Spleen (tissue), 11 donors: ENCODE measurements around the gene NECAB2. TPM values are rescaled to one million over a fixed set of nuclear protein-coding genes. Genes with fewer than 3 reads are reported as not detected.
A peak's percentile ranks its signal among the peaks of the same experiment; 100 is the strongest.

Experiments used
- DNase-seq: peaks from one replicate; pipeline ENCODE4 v3.0.0-alpha.2; 2020
- H3K27ac ChIP-seq, 8 donors: fragments of 200-600 bp; sonication (generic) in 7 of 8; 1 replicate in 4 of 8; 2 replicates in 4 of 8; pipeline versions ENCODE4 v1.5.0 to v1.8.0; 2016 to 2021; ENCODE audit warnings: inconsistent platforms in 4 of 8, mild to moderate bottlenecking in 4 of 8, moderate library complexity in 1 of 8
- H3K27me3 ChIP-seq, 7 donors: fragments of 200-600 bp; sonication (generic) in 6 of 7; replicated peaks in 1 of 7; 1 replicate in 4 of 7; 2 replicates in 3 of 7; pipeline versions ENCODE4 v1.5.0 to v1.8.0; 2016 to 2021; ENCODE audit warnings: inconsistent platforms in 3 of 7, mild to moderate bottlenecking in 1 of 7
- H3K36me3 ChIP-seq, 6 donors: fragments of 200-600 bp; sonication (generic) in 5 of 6; 1 replicate in 4 of 6; 2 replicates in 2 of 6; pipeline versions ENCODE4 v1.5.0 to v1.8.0; 2016 to 2021; ENCODE audit warnings: inconsistent platforms in 2 of 6
- H3K4me1 ChIP-seq, 6 donors: fragments of 200-600 bp; sonication (generic) in 5 of 6; 1 replicate in 3 of 6; 2 replicates in 3 of 6; pipeline versions ENCODE4 v1.5.0 to v1.8.0; 2016 to 2021; ENCODE audit warnings: inconsistent platforms in 3 of 6
- H3K4me3 ChIP-seq, 8 donors: fragments of 200-600 bp; sonication (generic) in 7 of 8; 1 replicate in 4 of 8; 2 replicates in 4 of 8; pipeline versions ENCODE4 v1.5.0 to v1.8.0; 2016 to 2021; ENCODE audit warnings: inconsistent platforms in 4 of 8, mild to moderate bottlenecking in 4 of 8, moderate library complexity in 2 of 8
- H3K9me3 ChIP-seq, 8 donors: fragments of 200-600 bp; sonication (generic) in 7 of 8; 1 replicate in 4 of 8; 2 replicates in 4 of 8; pipeline versions ENCODE4 v1.5.0 to v1.8.0; 2016 to 2021; ENCODE audit warnings: inconsistent platforms in 4 of 8
- CTCF ChIP-seq, 11 experiments: fragments of 200-600 bp in 7 of 11; fragments of 450-650 bp in 4 of 11; sonication (generic) in 4 of 11; IDR thresholded peaks in 8 of 11; conservative IDR thresholded peaks in 3 of 11; 1 replicate in 7 of 11; 2 replicates in 4 of 11; pipeline versions ENCODE4 v1.4.0 to v1.8.0; 2016 to 2021; ENCODE audit warnings: antibody characterized with exemption in 11 of 11, inconsistent platforms in 4 of 11, mild to moderate bottlenecking in 1 of 11
- POLR2A ChIP-seq, 3 donors: fragments of 450-650 bp; IDR thresholded peaks; one replicate each; pipeline ENCODE4 v1.5.1; 2017; ENCODE audit warnings: antibody characterized with exemption in 3 of 3, mild to moderate bottlenecking in 1 of 3
- POLR2AphosphoS5 ChIP-seq, 3 donors: sonication (generic); formaldehyde crosslinking; IDR thresholded peaks; one replicate each; pipeline ENCODE4 v1.5.1; 2017; ENCODE audit warnings: antibody characterized with exemption in 3 of 3
- WGBS, 5 donors: extraction: QIAGEN DNeasy Blood & Tissue Kit in 3 of 5; methylation state at CpG; one replicate each; pipeline versions ENCODE4 v1.1.5 to v1.1.7; 2013 to 2018; 5-methylcytosine and 5-hydroxymethylcytosine counted together
- intact Hi-C: fragments of 100-400 bp; cut with DNase I; formaldehyde crosslinking; loops from one replicate; pipeline ENCODE4 v1.15.0; 2023; ENCODE audit warnings: low total_unique reads
- polyA plus RNA-seq, 3 donors: library from polyadenylated mRNA; stranded (reverse); fragments of 200-250 nt; gene quantifications; one replicate each; pipeline ENCODE4 v1.2.1, GENCODE V29; 2013
- total RNA-seq, 7 donors: library from RNA; depleted of rRNA in 3 of 7; stranded (reverse); fragments of >200 nt in 3 of 7; fragmentation: NEBNext Ultra II Directional in 4 of 7; extraction: Animal tissue kit (Norgen Biotek cat#: 25700) in 4 of 7; gene quantifications; one replicate each; pipeline versions ENCODE4 v1.1.0 to v1.2.1, GENCODE V29; 2016 to 2021
- donor health status: healthy with polysubstance abuse.
- donor health status: DM: no; HTN: no; CAD: no; lungs with moderate emphysema.
- donor health status: DM: no; HTN: no; CAD: no.
- donor health status: Bipolar disorder and iron deficiency.
- donor health status: healthy.
- donor health status: DM: no; HTN: no; CAD: no.
- donor health status: DM: yes; HTN: yes; CAD: no.

NECAB2 gene
- total and polyA plus RNA-seq, 10 donors: 0.16 to 3.1 (median 1.2) TPM; not detected in 4

- TF ChIP-seq CTCF (IDR thresholded peaks at IDR 0.05 in 8 of 11, conservative IDR thresholded peaks at IDR 0.05 in 3 of 11) (peak; percentile 55 to 93 (median 81)), POLR2AphosphoS5 (IDR thresholded peaks at IDR 0.05) (peak in 2 of 3 donors; percentile 31 to 52), POLR2A (IDR thresholded peaks at IDR 0.05) (no peak)
- WGBS, 5 donors: 43 to 56% (median 46%) methylated on average over 18 to 22 of the region's 22 CpGs
These were observed 11.4 kb upstream of the NECAB2 start for GRCh38 chr16:83956336-83957289.

GRCh38 chr16:83957296-83957855, 10.7 kb upstream of the NECAB2 start:
- no peak overlapping the region for H3K27ac ChIP-seq
- no peak overlapping the region for H3K4me3 ChIP-seq
- H3K4me1 ChIP-seq: peaks cover 0 to 55% (median 33%) of the 10 kb centered on the region in 6 donors
- DNase-seq: no peak
- intact Hi-C loops: loop anchor here (10.0 kb wide), 2 partner anchors 107 to 217 kb away; no protein-coding TSS in a partner anchor
- WGBS, 5 donors: 85 to 94% (median 90%) methylated on average over 14 of the region's 14 CpGs
- no peak for TF ChIP-seq POLR2A (IDR thresholded peaks at IDR 0.05)
- no peak for TF ChIP-seq CTCF (IDR thresholded peaks at IDR 0.05 in 8 of 11, conservative IDR thresholded peaks at IDR 0.05 in 3 of 11)
- no peak for TF ChIP-seq POLR2AphosphoS5 (IDR thresholded peaks at IDR 0.05)
- H3K27me3 ChIP-seq: peaks cover 0 to 42% (median 5%) of the 10 kb centered on the region in 7 donors
- H3K36me3 ChIP-seq: peaks cover 0 to 51% (median 8%) of the 10 kb centered on the region in 6 donors
- H3K9me3 ChIP-seq: no peaks in the 10 kb centered on the region

More at GRCh38 chr16:83956336-83957289, 11.4 kb upstream of the NECAB2 start:
- no peaks in the 10 kb centered on the region for H3K9me3 ChIP-seq
- H3K4me1 ChIP-seq: peaks cover 0 to 57% (median 34%) of the 10 kb centered on the region in 6 donors
- H3K4me3 ChIP-seq: no peak overlapping the region
- peaks cover 0 to 44% (median 5%) of the 10 kb centered on the region in 7 donors for H3K27me3 ChIP-seq
- peaks cover 0 to 43% (median 7%) of the 10 kb centered on the region in 6 donors for H3K36me3 ChIP-seq
- intact Hi-C loops: loop anchor here (10.0 kb wide), 2 partner anchors 108 to 218 kb away; no protein-coding TSS in a partner anchor
- peak; percentile 93 for DNase-seq
- H3K27ac ChIP-seq: no peak overlapping the region

GRCh38 chr16:83958137-83958845, 9.8 kb upstream of the NECAB2 start:
- no peak for TF ChIP-seq CTCF (IDR thresholded peaks at IDR 0.05 in 8 of 11, conservative IDR thresholded peaks at IDR 0.05 in 3 of 11)
- no peak for TF ChIP-seq POLR2A (IDR thresholded peaks at IDR 0.05)
- TF ChIP-seq POLR2AphosphoS5 (IDR thresholded peaks at IDR 0.05): no peak
- no peak for DNase-seq
- H3K4me3 ChIP-seq: no peak overlapping the region
- intact Hi-C loops: loop anchor here (10.0 kb wide), 2 partner anchors 107 to 217 kb away; no protein-coding TSS in a partner anchor
- no peak overlapping the region for H3K27ac ChIP-seq
- peaks cover 0 to 60% (median 12%) of the 10 kb centered on the region in 6 donors for H3K36me3 ChIP-seq
- peaks cover 0 to 46% (median 29%) of the 10 kb centered on the region in 6 donors for H3K4me1 ChIP-seq
- peaks cover 0 to 33% (median 4%) of the 10 kb centered on the region in 7 donors for H3K27me3 ChIP-seq
- no peaks in the 10 kb centered on the region for H3K9me3 ChIP-seq
- 85 to 95% (median 87%) methylated on average over 21 of the region's 21 CpGs for WGBS, 5 donors
